Measurements from ENCODE around the gene IRAG1. TPM values are rescaled to one million over a fixed set of nuclear protein-coding genes. Genes with fewer than 3 reads are reported as not detected.

Gene IRAG1
- total RNA-seq, 1 experiment from 2014 or later, result not detected

- DNase-seq, result no peak
These were observed 5.5 kb upstream of the IRAG1 start for GRCh38 chr11:10699072-10699471.

GRCh38 chr11:10697323-10697620 is 3.7 kb upstream of the IRAG1 start:
- no peak for TF ChIP-seq CTCF (IDR thresholded peaks at IDR 0.05; ENCODE audit: unreplicated experiment)
- H3K9me3 Mint-ChIP-seq (ENCODE audit: low read depth, unreplicated experiment), result peaks cover 3% of the 10 kb centered on the region
- H3K27ac Mint-ChIP-seq (ENCODE audit: unreplicated experiment), result no peak overlapping the region
- no peak overlapping the region for H3K4me3 Mint-ChIP-seq (ENCODE audit: low read depth, unreplicated experiment)
- peaks cover 52% of the 10 kb centered on the region for H3K27me3 Mint-ChIP-seq (ENCODE audit: unreplicated experiment)
- BruUV-seq (replicated peaks), result no TSS peak
- CTCF ChIA-PET, result no interaction called here
- no peaks in the 10 kb centered on the region for H3K36me3 Mint-ChIP-seq (ENCODE audit: insufficient read depth, unreplicated experiment)
- DNase-seq, result no peak
- no peaks in the 10 kb centered on the region for H3K4me1 Mint-ChIP-seq (ENCODE audit: low read depth, unreplicated experiment)
- intact Hi-C loops (cut with micrococcal nuclease; ENCODE audit: unreplicated experiment), result no loop called here

More at GRCh38 chr11:10699072-10699471, 5.5 kb upstream of the IRAG1 start:
- intact Hi-C loops (cut with micrococcal nuclease; ENCODE audit: unreplicated experiment), result no loop called here
- Mint-ChIP-seq H3K4me1 (ENCODE audit: low read depth, unreplicated experiment) (no peaks in the 10 kb centered on the region), H3K4me3 (ENCODE audit: low read depth, unreplicated experiment) (no peak overlapping the region), H3K27me3 (ENCODE audit: unreplicated experiment) (peaks cover 45% of the 10 kb centered on the region), H3K9me3 (ENCODE audit: low read depth, unreplicated experiment) (peaks cover 3% of the 10 kb centered on the region), H3K27ac (ENCODE audit: unreplicated experiment) (no peak overlapping the region), H3K36me3 (ENCODE audit: insufficient read depth, unreplicated experiment) (no peaks in the 10 kb centered on the region)
- no TSS peak for BruUV-seq (replicated peaks)
- CTCF ChIA-PET, result no interaction called here
- TF ChIP-seq CTCF (IDR thresholded peaks at IDR 0.05; ENCODE audit: unreplicated experiment), result no peak

GRCh38 chr11:10696468-10697322 is 3.1 kb upstream of the IRAG1 start:
- no peaks in the 10 kb centered on the region for H3K4me1 Mint-ChIP-seq (ENCODE audit: low read depth, unreplicated experiment)
- H3K4me3 Mint-ChIP-seq (ENCODE audit: low read depth, unreplicated experiment), result no peak overlapping the region
- no peak for TF ChIP-seq CTCF (IDR thresholded peaks at IDR 0.05; ENCODE audit: unreplicated experiment)
- peaks cover 3% of the 10 kb centered on the region for H3K9me3 Mint-ChIP-seq (ENCODE audit: low read depth, unreplicated experiment)
- no peak overlapping the region for H3K27ac Mint-ChIP-seq (ENCODE audit: unreplicated experiment)
- H3K27me3 Mint-ChIP-seq (ENCODE audit: unreplicated experiment), result peaks cover 58% of the 10 kb centered on the region
- no peak for DNase-seq
- no peaks in the 10 kb centered on the region for H3K36me3 Mint-ChIP-seq (ENCODE audit: insufficient read depth, unreplicated experiment)
- no TSS peak for BruUV-seq (replicated peaks)
- intact Hi-C loops (cut with micrococcal nuclease; ENCODE audit: unreplicated experiment), result no loop called here
- CTCF ChIA-PET, result no interaction called here

GRCh38 chr11:10695833-10696232 is 2.3 kb upstream of the IRAG1 start:
- Mint-ChIP-seq H3K9me3 (ENCODE audit: low read depth, unreplicated experiment) (peaks cover 2% of the 10 kb centered on the region), H3K27ac (ENCODE audit: unreplicated experiment) (no peak overlapping the region), H3K27me3 (ENCODE audit: unreplicated experiment) (peaks cover 66% of the 10 kb centered on the region), H3K36me3 (ENCODE audit: insufficient read depth, unreplicated experiment) (no peaks in the 10 kb centered on the region), H3K4me3 (ENCODE audit: low read depth, unreplicated experiment) (no peak overlapping the region), H3K4me1 (ENCODE audit: low read depth, unreplicated experiment) (no peaks in the 10 kb centered on the region)
- CTCF ChIA-PET, result no interaction called here
- no TSS peak for BruUV-seq (replicated peaks)
- no peak for TF ChIP-seq CTCF (IDR thresholded peaks at IDR 0.05; ENCODE audit: unreplicated experiment)
- intact Hi-C loops (cut with micrococcal nuclease; ENCODE audit: unreplicated experiment), result no loop called here
- DNase-seq, result no peak
